OCI-LY3 (cell line): Measurements from ENCODE around the gene FAM227B.

ENCODE experiments used
- H2AFZ ChIP-seq: fragments of 200-600, 300-600 bp; shearing (Covaris generic); 2 replicates; pipeline ENCODE4 v1.6.0; 2014; ENCODE audit warnings: antibody characterized with exemption, low read depth, low read length
- H3K27ac ChIP-seq: fragments of 200-600, 300-600 bp; sonication (generic); 2 replicates; pipeline ENCODE4 v1.5.1; 2014; ENCODE audit warnings: mild to moderate bottlenecking, low read length, moderate library complexity, mixed read lengths
- H3K27me3 ChIP-seq: fragments of 200-600, 300-600 bp; sonication (generic); 2 replicates; pipeline ENCODE4 v1.6.1; 2014; ENCODE audit warnings: low read depth, low read length, mixed read lengths
- H3K36me3 ChIP-seq: fragments of 200-600, 300-600 bp; sonication (generic); replicated peaks from 2 replicates; pipeline ENCODE3; 2014; ENCODE audit warnings: low read depth, low read length, mixed read lengths
- H3K4me1 ChIP-seq: fragments of 300-600, 200-600 bp; sonication (generic); 2 replicates; pipeline ENCODE4 v1.6.1; 2014; ENCODE audit warnings: low read length, mixed read lengths
- H3K4me2 ChIP-seq: fragments of 200-600, 300-600 bp; sonication (generic); 2 replicates; pipeline ENCODE4 v1.6.1; 2014; ENCODE audit warnings: low read length, mixed read lengths
- H3K4me3 ChIP-seq: fragments of 300-600, 200-600 bp; sonication (generic); 2 replicates; pipeline ENCODE4 v1.5.1; 2014; ENCODE audit warnings: antibody characterized with exemption, mild to moderate bottlenecking, low read length, moderate library complexity
- H3K79me2 ChIP-seq: fragments of 300-600, 200-600 bp; shearing (Covaris generic); 2 replicates; pipeline ENCODE4 v1.6.1; 2014; ENCODE audit warnings: mild to moderate bottlenecking, low read length, mixed read lengths
- H3K9ac ChIP-seq: fragments of 300-600, 200-600 bp; shearing (Covaris generic); 2 replicates; pipeline ENCODE4 v1.6.0; 2014; ENCODE audit warnings: mild to moderate bottlenecking, low read length, moderate library complexity
- H3K9me3 ChIP-seq: fragments of 200-600, 300-600 bp; shearing (Covaris generic); 2 replicates; pipeline ENCODE4 v1.6.1; 2014; ENCODE audit warnings: low read length, mixed read lengths; ENCODE audit not compliant: insufficient read depth
- H4K20me1 ChIP-seq: fragments of 200-600, 300-600 bp; sonication (generic); 2 replicates; pipeline ENCODE4 v1.6.1; 2016; ENCODE audit warnings: low read length, mixed read lengths; ENCODE audit not compliant: insufficient read depth
- EZH2phosphoT487 ChIP-seq: fragments of 200-600 bp; shearing (Covaris generic); IDR thresholded peaks from 2 replicates; pipeline ENCODE4 v1.6.1; 2018; ENCODE audit warnings: antibody characterized with exemption, mixed run types, low read depth
- TF ChIP-seq, protein P1 (sequence below): fragments of 200-600, 300-600 bp; sonication (generic); IDR thresholded peaks from 2 replicates; pipeline ENCODE4 v1.5.1; 2014; ENCODE audit warnings: antibody characterized with exemption, low read length, low read depth

The FAM227B gene

DNA sequence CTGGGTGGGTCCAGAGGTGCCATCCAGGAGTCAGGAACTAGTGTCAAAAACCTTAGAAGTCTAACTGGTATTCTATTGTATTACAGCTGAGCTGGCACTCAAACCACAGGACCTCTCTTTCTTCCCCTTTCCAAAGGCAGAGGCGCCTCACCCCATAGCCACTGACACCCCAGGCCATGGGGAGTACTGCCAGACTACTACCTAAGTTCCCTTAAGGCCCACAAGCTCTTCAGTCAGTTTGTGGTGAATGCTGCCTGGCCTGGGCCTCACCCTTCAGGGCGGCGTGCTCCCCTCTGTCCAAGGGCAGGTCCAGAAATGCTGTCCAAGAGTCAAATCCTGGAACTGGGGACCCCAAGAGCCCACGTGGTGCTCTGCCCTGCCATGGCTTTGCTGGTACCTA lies 240.6 kb downstream of the FAM227B start:
- H3K79me2 ChIP-seq, result no peaks in the 10 kb centered on the region
- no peaks in the 10 kb centered on the region for H3K4me1 ChIP-seq
- no peak overlapping the region for H3K27ac ChIP-seq
- no peak overlapping the region for H2AFZ ChIP-seq
- H3K4me3 ChIP-seq, result no peak overlapping the region
- no peak overlapping the region for H3K9ac ChIP-seq
- no peaks in the 10 kb centered on the region for H4K20me1 ChIP-seq
- no peaks in the 10 kb centered on the region for H3K27me3 ChIP-seq
- H3K9me3 ChIP-seq, result no peaks in the 10 kb centered on the region
- H3K4me2 ChIP-seq, result no peak overlapping the region
- H3K36me3 ChIP-seq, result no peaks in the 10 kb centered on the region
- TF ChIP-seq EZH2phosphoT487, result no peak
- TF ChIP-seq, protein P1, sequence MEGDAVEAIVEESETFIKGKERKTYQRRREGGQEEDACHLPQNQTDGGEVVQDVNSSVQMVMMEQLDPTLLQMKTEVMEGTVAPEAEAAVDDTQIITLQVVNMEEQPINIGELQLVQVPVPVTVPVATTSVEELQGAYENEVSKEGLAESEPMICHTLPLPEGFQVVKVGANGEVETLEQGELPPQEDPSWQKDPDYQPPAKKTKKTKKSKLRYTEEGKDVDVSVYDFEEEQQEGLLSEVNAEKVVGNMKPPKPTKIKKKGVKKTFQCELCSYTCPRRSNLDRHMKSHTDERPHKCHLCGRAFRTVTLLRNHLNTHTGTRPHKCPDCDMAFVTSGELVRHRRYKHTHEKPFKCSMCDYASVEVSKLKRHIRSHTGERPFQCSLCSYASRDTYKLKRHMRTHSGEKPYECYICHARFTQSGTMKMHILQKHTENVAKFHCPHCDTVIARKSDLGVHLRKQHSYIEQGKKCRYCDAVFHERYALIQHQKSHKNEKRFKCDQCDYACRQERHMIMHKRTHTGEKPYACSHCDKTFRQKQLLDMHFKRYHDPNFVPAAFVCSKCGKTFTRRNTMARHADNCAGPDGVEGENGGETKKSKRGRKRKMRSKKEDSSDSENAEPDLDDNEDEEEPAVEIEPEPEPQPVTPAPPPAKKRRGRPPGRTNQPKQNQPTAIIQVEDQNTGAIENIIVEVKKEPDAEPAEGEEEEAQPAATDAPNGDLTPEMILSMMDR, result no peak

DNA sequence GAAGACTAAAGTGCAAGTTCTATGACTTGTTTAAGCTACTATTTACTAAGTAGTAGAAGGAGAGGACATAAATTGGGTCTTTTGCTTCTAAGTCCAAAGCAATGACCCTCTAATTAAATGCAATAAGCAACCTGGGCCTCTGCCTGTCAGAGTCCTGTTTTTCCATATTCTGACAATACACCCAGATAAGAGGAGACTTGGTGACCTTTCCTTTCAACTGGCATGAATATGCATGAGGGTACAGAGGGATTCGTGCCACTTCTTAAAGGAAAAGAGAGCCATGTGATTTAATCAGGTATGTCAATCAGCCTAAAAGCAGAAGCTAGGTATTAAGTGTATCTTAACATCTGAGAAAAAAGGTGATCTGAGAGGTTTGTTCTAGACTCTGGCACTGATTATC lies 248.3 kb downstream of the FAM227B start:
- Histone ChIP-seq H3K36me3 (no peaks in the 10 kb centered on the region), H3K4me2 (no peak overlapping the region), H3K4me1 (no peaks in the 10 kb centered on the region), H4K20me1 (no peaks in the 10 kb centered on the region), H3K27me3 (no peaks in the 10 kb centered on the region), H3K79me2 (no peaks in the 10 kb centered on the region), H2AFZ (no peak overlapping the region), H3K9me3 (no peaks in the 10 kb centered on the region), H3K9ac (no peak overlapping the region), H3K4me3 (no peak overlapping the region), H3K27ac (no peak overlapping the region)
- TF ChIP-seq EZH2phosphoT487, result no peak
- TF ChIP-seq, protein P1, result no peak

DNA sequence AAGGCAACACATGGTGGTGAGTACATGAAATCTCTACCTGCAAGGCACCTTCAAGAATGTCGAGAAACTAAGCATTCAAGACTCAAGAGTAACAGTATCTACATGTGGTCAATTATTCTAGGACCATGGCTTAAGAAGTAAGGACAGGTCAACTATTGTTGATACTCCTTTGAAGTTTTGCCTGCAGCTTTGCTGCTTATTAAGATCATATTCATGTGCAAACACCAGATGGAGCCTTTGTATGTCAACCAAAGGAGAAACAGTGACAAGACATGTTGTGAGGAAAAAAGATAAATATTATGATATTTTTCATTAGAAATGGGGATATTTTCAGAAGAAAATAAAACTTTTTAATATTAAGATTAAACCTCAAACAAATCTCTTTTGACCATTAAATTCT lies 249.8 kb downstream of the FAM227B start:
- no peak for TF ChIP-seq EZH2phosphoT487
- TF ChIP-seq, protein P1, result peak; percentile 44
- Histone ChIP-seq H3K79me2 (no peaks in the 10 kb centered on the region), H4K20me1 (no peaks in the 10 kb centered on the region), H2AFZ (no peak overlapping the region), H3K36me3 (no peaks in the 10 kb centered on the region), H3K4me2 (no peak overlapping the region), H3K9ac (no peak overlapping the region), H3K9me3 (no peaks in the 10 kb centered on the region), H3K27me3 (no peaks in the 10 kb centered on the region), H3K4me3 (no peak overlapping the region), H3K4me1 (no peaks in the 10 kb centered on the region), H3K27ac (no peak overlapping the region)

DNA sequence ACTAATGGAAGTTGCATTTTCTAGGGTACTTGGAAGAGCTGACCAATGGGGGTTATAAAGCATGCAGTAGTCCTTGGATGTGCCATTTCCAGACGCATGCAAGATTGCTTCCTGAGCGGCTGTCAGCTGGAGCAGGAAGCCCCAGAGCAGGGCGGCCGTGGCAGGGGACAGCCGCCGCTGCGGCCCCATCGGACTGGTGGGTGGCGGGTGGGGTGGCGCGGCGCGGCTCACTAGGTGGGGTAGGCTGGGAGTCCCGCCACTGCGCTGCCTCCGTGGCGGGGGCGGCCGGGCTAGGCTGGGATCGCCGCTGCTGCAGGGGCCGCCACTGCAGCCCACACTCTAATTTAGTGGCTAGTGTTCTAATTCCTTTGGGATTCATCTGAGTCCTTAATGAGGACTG lies 254.1 kb downstream of the FAM227B start:
- H3K4me3 ChIP-seq, result no peak overlapping the region
- H2AFZ ChIP-seq, result no peak overlapping the region
- no peak overlapping the region for H3K9ac ChIP-seq
- no peaks in the 10 kb centered on the region for H3K79me2 ChIP-seq
- H3K9me3 ChIP-seq, result no peaks in the 10 kb centered on the region
- no peaks in the 10 kb centered on the region for H3K4me1 ChIP-seq
- TF ChIP-seq, protein P1, result no peak
- no peak for TF ChIP-seq EZH2phosphoT487
- no peaks in the 10 kb centered on the region for H3K27me3 ChIP-seq
- no peak overlapping the region for H3K27ac ChIP-seq
- no peaks in the 10 kb centered on the region for H3K36me3 ChIP-seq
- no peak overlapping the region for H3K4me2 ChIP-seq
- H4K20me1 ChIP-seq, result no peaks in the 10 kb centered on the region
